IMR-90 (cell line): Measurements from ENCODE around the gene AKT3. TPM values are rescaled to one million over a fixed set of nuclear protein-coding genes. Genes with fewer than 3 reads are reported as not detected.

Experiments
- ATAC-seq: fragments of 200-7000 bp; cut with Tn5 transposase; 2 replicates; pipeline ENCODE4 v1.9.1; 2020; ENCODE audit warnings: low read depth, mild to moderate bottlenecking, moderate library complexity
- BruUV-seq: library from RNA; stranded (reverse); fragments of 400-500 nt; replicated peaks from 2 replicates; lab custom pipeline; 2021; lab: Mats Ljungman, UMichigan
- CTCF ChIA-PET: fragments of 300-600 bp; formaldehyde crosslinking; extraction: SDS; loops from one replicate; lab custom pipeline; 2021; ENCODE audit warnings: antibody characterized with exemption; lab: Yijun Ruan, JAX
- POLR2A ChIA-PET: fragments of 300-600 bp; sonication (Branson Sonifier 250); formaldehyde crosslinking; loops from one replicate; lab custom pipeline; 2022; ENCODE audit warnings: antibody characterized with exemption; ENCODE audit not compliant: unreplicated experiment; lab: Charles Lee
- DNase-seq: peaks from one replicate; pipeline ENCODE4 v3.0.0; 2013
- H2AFZ ChIP-seq: replicated peaks from 2 replicates; pipeline ENCODE3; 2013; ENCODE audit warnings: low read length, mild to moderate bottlenecking; ENCODE audit not compliant: poor library complexity
- H2AK5ac ChIP-seq: 2 replicates; pipeline ENCODE4 v1.6.1; 2013; ENCODE audit warnings: low read depth, low read length, inconsistent platforms
- H2AK9ac ChIP-seq: replicated peaks from 2 replicates; pipeline ENCODE3; 2013; ENCODE audit warnings: mild to moderate bottlenecking, low read depth, low read length, moderate library complexity; ENCODE audit not compliant: poor library complexity
- H2BK120ac ChIP-seq: 2 replicates; pipeline ENCODE4 v1.6.1; 2013; ENCODE audit warnings: low read depth, low read length, inconsistent platforms
- H2BK15ac ChIP-seq: 3 replicates; pipeline ENCODE4 v1.6.1; 2013; ENCODE audit warnings: low read depth, low read length, inconsistent platforms
- H2BK20ac ChIP-seq: 2 replicates; pipeline ENCODE4 v1.6.1; 2013; ENCODE audit warnings: low read depth, mild to moderate bottlenecking, inconsistent platforms, low read length, moderate library complexity
- H2BK5ac ChIP-seq: 2 replicates; pipeline ENCODE4 v1.6.1; 2013; ENCODE audit warnings: mild to moderate bottlenecking, low read depth, low read length, inconsistent platforms; ENCODE audit not compliant: poor library complexity, severe bottlenecking
- H3K14ac ChIP-seq: replicated peaks from 2 replicates; pipeline ENCODE4 v1.6.1; 2013; ENCODE audit warnings: low read depth, low read length, inconsistent platforms
- H3K18ac ChIP-seq: 2 replicates; pipeline ENCODE4 v1.6.1; 2013; ENCODE audit warnings: low read depth, low read length, control low read depth
- H3K23ac ChIP-seq: 2 replicates; pipeline ENCODE4 v1.6.1; 2013; ENCODE audit warnings: low read depth, low read length, inconsistent platforms
- H3K27ac ChIP-seq: 2 replicates; pipeline ENCODE4 v1.5.1; 2013; ENCODE audit warnings: mild to moderate bottlenecking, control low read depth, low read length; ENCODE audit not compliant: insufficient read depth
- H3K27me3 ChIP-seq: 2 replicates; pipeline ENCODE4 v1.6.1; 2013; ENCODE audit warnings: low read length; ENCODE audit not compliant: control insufficient read depth, insufficient read depth
- H3K36me3 ChIP-seq: 2 replicates; pipeline ENCODE4 v1.6.1; 2013; ENCODE audit warnings: low read length, mixed read lengths; ENCODE audit not compliant: control insufficient read depth, insufficient read depth
- H3K4ac ChIP-seq: 2 replicates; pipeline ENCODE4 v1.6.1; 2013; ENCODE audit warnings: low read depth, low read length, inconsistent platforms
- H3K4me1 ChIP-seq: 2 replicates; pipeline ENCODE4 v1.6.1; 2013; ENCODE audit warnings: low read length, mixed read lengths; ENCODE audit not compliant: control insufficient read depth, insufficient read depth
- H3K4me2 ChIP-seq: 2 replicates; pipeline ENCODE4 v1.6.1; 2013; ENCODE audit warnings: low read depth, mild to moderate bottlenecking, control low read depth, low read length, moderate library complexity
- H3K4me3 ChIP-seq: 2 replicates; pipeline ENCODE4 v1.5.1; 2013; ENCODE audit warnings: low read depth, mild to moderate bottlenecking, control low read depth, low read length, moderate library complexity; ENCODE audit not compliant: insufficient read depth
- H3K56ac ChIP-seq: 2 replicates; pipeline ENCODE4 v1.6.1; 2013; ENCODE audit warnings: low read length, inconsistent platforms; ENCODE audit not compliant: insufficient read depth; ENCODE audit errors: extremely low read depth
- H3K79me1 ChIP-seq, 2 experiments: 2 replicates each; pipeline ENCODE4 v1.6.1; 2013; ENCODE audit warnings: low read length in 2 of 2, inconsistent platforms in 1 of 2, low read depth in 1 of 2
- H3K9ac ChIP-seq: 2 replicates; pipeline ENCODE4 v1.6.1; 2013; ENCODE audit warnings: low read depth, low read length, control low read depth
- H3K9me1 ChIP-seq: 2 replicates; pipeline ENCODE4 v1.6.1; 2013; ENCODE audit warnings: low read length, inconsistent platforms; ENCODE audit not compliant: insufficient read depth
- H3K9me3 ChIP-seq: 2 replicates; pipeline ENCODE4 v1.6.1; 2013; ENCODE audit warnings: low read length; ENCODE audit not compliant: control insufficient read depth, insufficient read depth
- H4K20me1 ChIP-seq: 2 replicates; pipeline ENCODE4 v1.6.1; 2013; ENCODE audit warnings: low read length, inconsistent platforms; ENCODE audit not compliant: insufficient read depth
- H4K5ac ChIP-seq: 2 replicates; pipeline ENCODE4 v1.6.1; 2013; ENCODE audit warnings: mild to moderate bottlenecking, low read depth, low read length, control low read depth
- H4K8ac ChIP-seq, 2 experiments: 2 replicates each; pipeline ENCODE4 v1.6.1; 2013; ENCODE audit warnings: low read depth in 2 of 2, low read length in 2 of 2, control low read depth in 1 of 2, inconsistent platforms in 1 of 2
- H4K91ac ChIP-seq: 2 replicates; pipeline ENCODE4 v1.6.1; 2013; ENCODE audit warnings: low read depth, low read length, inconsistent platforms; ENCODE audit not compliant: insufficient read depth
- BHLHE40 ChIP-seq: fragments of 150-350 bp; IDR thresholded peaks from 2 replicates; pipeline ENCODE4 v1.6.1; 2016; ENCODE audit warnings: mild to moderate bottlenecking, low read depth, low read length
- CEBPB ChIP-seq: IDR thresholded peaks from 2 replicates; pipeline ENCODE4 v1.6.1; 2012; ENCODE audit warnings: low read depth, low read length, improper control_type of control experiment
- CHD1 ChIP-seq: IDR thresholded peaks from 2 replicates; pipeline ENCODE4 v1.6.1; 2012; ENCODE audit warnings: low read depth, low read length, improper control_type of control experiment
- CTCF ChIP-seq: conservative IDR thresholded peaks from 2 replicates; pipeline ENCODE4 v1.5.1; 2012; ENCODE audit warnings: mild to moderate bottlenecking, low read depth, low read length, improper control_type of control experiment
- ELK1 ChIP-seq: fragments of 150-350 bp; IDR thresholded peaks from 2 replicates; pipeline ENCODE4 v1.6.1; 2016; ENCODE audit warnings: low read depth, mild to moderate bottlenecking, low read length, moderate library complexity, borderline replicate concordance
- FOS ChIP-seq: fragments of 150-350 bp; IDR thresholded peaks from 2 replicates; pipeline ENCODE4 v1.6.1; 2016; ENCODE audit warnings: low read depth, low read length
- MAFK ChIP-seq: IDR thresholded peaks from 2 replicates; pipeline ENCODE4 v1.6.1; 2012; ENCODE audit warnings: low read depth, low read length, improper control_type of control experiment
- MAZ ChIP-seq: IDR thresholded peaks from 2 replicates; pipeline ENCODE4 v1.6.1; 2012; ENCODE audit warnings: low read depth, mild to moderate bottlenecking, low read length, improper control_type of control experiment, moderate library complexity, borderline replicate concordance
- MXI1 ChIP-seq: IDR thresholded peaks from 2 replicates; pipeline ENCODE4 v1.6.1; 2012; ENCODE audit warnings: low read depth, mild to moderate bottlenecking, low read length, moderate library complexity, borderline replicate concordance
- NFE2L2 ChIP-seq: fragments of 150-350 bp; IDR thresholded peaks from 2 replicates; pipeline ENCODE4 v1.6.1; 2016; ENCODE audit warnings: low read depth, mild to moderate bottlenecking, low read length
- POLR2A ChIP-seq: IDR thresholded peaks from 2 replicates; pipeline ENCODE4 v1.6.1; 2012; ENCODE audit warnings: mild to moderate bottlenecking, low read depth, low read length
- RAD21 ChIP-seq: IDR thresholded peaks from 2 replicates; pipeline ENCODE4 v1.6.1; 2012; ENCODE audit warnings: low read length, improper control_type of control experiment
- RCOR1 ChIP-seq: IDR thresholded peaks from 2 replicates; pipeline ENCODE4 v1.6.1; 2012; ENCODE audit warnings: mild to moderate bottlenecking, low read length, improper control_type of control experiment; ENCODE audit not compliant: insufficient replicate concordance
- RFX5 ChIP-seq: IDR thresholded peaks from 2 replicates; pipeline ENCODE4 v1.8.0; 2012; ENCODE audit warnings: low read depth, mild to moderate bottlenecking, low read length, moderate library complexity
- SMC3 ChIP-seq: fragments of 150-350 bp; IDR thresholded peaks from 2 replicates; pipeline ENCODE4 v1.6.1; 2016; ENCODE audit warnings: low read depth, mild to moderate bottlenecking, antibody characterized with exemption, low read length, moderate library complexity
- USF2 ChIP-seq: fragments of 150-350 bp; IDR thresholded peaks from 2 replicates; pipeline ENCODE4 v1.6.1; 2017; ENCODE audit warnings: mild to moderate bottlenecking, antibody characterized with exemption, low read length, low read depth
- WGBS, 2 experiments: methylation state at CpG; one replicate each; pipeline versions ENCODE4 v1.1.5 to v1.1.7; 2013; ENCODE audit warnings: missing lambda C conversion rate in 2 of 2; ENCODE audit not compliant: insufficient read length in 1 of 2; ENCODE audit errors: extremely low coverage in 2 of 2; 5-methylcytosine and 5-hydroxymethylcytosine counted together
- dilution Hi-C: fragments of 300-500 bp; cut with HindIII; formaldehyde crosslinking; loops from one replicate; pipeline ENCODE4 v1.14.3; 2018; ENCODE audit warnings: low sequenced_read_pairs; ENCODE audit not compliant: unreplicated experiment
- in situ Hi-C: fragments of 300-500 bp; cut with MboI; formaldehyde crosslinking; loops from 3 replicates; pipeline ENCODE4 v1.14.3; 2019; ENCODE audit warnings: low sequenced_read_pairs, inconsistent platforms, mixed read lengths
- intact Hi-C: fragments of 100-400 bp; cut with micrococcal nuclease; formaldehyde crosslinking; loops from 2 replicates; pipeline ENCODE4 v1.10.0; 2022
- polyA plus RNA-seq, 3 experiments: library from polyadenylated mRNA; depleted of rRNA; stranded (reverse); fragments of >200 nt; gene quantifications; 2 replicates each; pipeline ENCODE4 v1.2.3, GENCODE V29; 2012; ENCODE audit warnings: low replicate concordance in 1 of 3
- total RNA-seq: library from RNA; depleted of rRNA; stranded (reverse); fragments of >200 nt; gene quantifications from 2 replicates; pipeline ENCODE4 v1.2.3, GENCODE V29; 2012

The AKT3 gene
- total and polyA plus RNA-seq, 2 of the 4 experiments (the other 2 are of a cell fraction) = 15.2 to 19.4 TPM

GRCh38 chr1:243475966-243476365 lies 374.1 kb downstream of the AKT3 start:
- dilution Hi-C loops = no loop called here
- in situ Hi-C loops = loop anchor here (25.0 kb wide), 1 partner anchor 811 kb away; no protein-coding TSS in a partner anchor
- peak; percentile 64 for DNase-seq

More at GRCh38 chr1:243475966-243476365, 374.1 kb downstream of the AKT3 start:
- H3K79me1 ChIP-seq = peaks cover 0 to 5% of the 10 kb centered on the region in 2 experiments; a peak in 2 of 4 replicates
- H2BK15ac ChIP-seq = no peak overlapping the region
- no peak for ATAC-seq
- no peak overlapping the region for H3K4me2 ChIP-seq
- ChIA-PET POLR2A (no interaction called here), CTCF (no interaction called here)
- no peak overlapping the region for H3K4ac ChIP-seq
- no peak overlapping the region for H2BK5ac ChIP-seq
- H3K14ac ChIP-seq = no peak overlapping the region
- no peak overlapping the region for H2AFZ ChIP-seq
- no peaks in the 10 kb centered on the region; the same call in 1 of the 2 replicates for H3K9me1 ChIP-seq
- H3K56ac ChIP-seq = no peak overlapping the region
- H4K20me1 ChIP-seq = no peaks in the 10 kb centered on the region
- no peak overlapping the region for H2AK9ac ChIP-seq
- no peak overlapping the region for H2BK120ac ChIP-seq
- H3K9ac ChIP-seq = no peak overlapping the region
- H4K8ac ChIP-seq = no peak overlapping the region
- H2AK5ac ChIP-seq = no peak overlapping the region
- H3K4me1 ChIP-seq = peaks cover 11% of the 10 kb centered on the region
- H3K23ac ChIP-seq = no peak overlapping the region
- no peak for TF ChIP-seq CHD1
- TF ChIP-seq RAD21 = peak; percentile 71
- TF ChIP-seq RFX5 = no peak
- no peak for TF ChIP-seq BHLHE40
- no peak for TF ChIP-seq USF2
- no peak for TF ChIP-seq MXI1
- no peak for TF ChIP-seq MAFK
- no peak for TF ChIP-seq FOS
- TF ChIP-seq CEBPB = no peak
- TF ChIP-seq RCOR1 = no peak
- TF ChIP-seq CTCF = peak; percentile 53
- TF ChIP-seq NFE2L2 = no peak
- TF ChIP-seq MAZ = no peak
- TF ChIP-seq POLR2A = no peak
- no peak for TF ChIP-seq ELK1
- peak; percentile 65 for TF ChIP-seq SMC3
- H3K4me3 ChIP-seq = no peak overlapping the region
- H3K9me3 ChIP-seq = no peaks in the 10 kb centered on the region
- no peak overlapping the region for H3K27ac ChIP-seq
- no peak overlapping the region for H2BK20ac ChIP-seq
- no peak overlapping the region for H4K91ac ChIP-seq
- intact Hi-C loops = loop anchor here (1.0 to 10.0 kb wide), 2 partner anchors 569 to 797 kb away; no protein-coding TSS in a partner anchor
- H3K27me3 ChIP-seq = no peaks in the 10 kb centered on the region
- no peak overlapping the region for H4K5ac ChIP-seq
- 0 out of 2 replicates have a peak, but pooled peaks cover under 1% of the 10 kb centered on the region for H3K36me3 ChIP-seq
- no TSS peak for BruUV-seq
- no CpG with 5 or more reads among the region's 7 CpGs for WGBS, 2 experiments
- no peak overlapping the region for H3K18ac ChIP-seq
